Measurements from ENCODE around the gene MLLT1.

DNA sequence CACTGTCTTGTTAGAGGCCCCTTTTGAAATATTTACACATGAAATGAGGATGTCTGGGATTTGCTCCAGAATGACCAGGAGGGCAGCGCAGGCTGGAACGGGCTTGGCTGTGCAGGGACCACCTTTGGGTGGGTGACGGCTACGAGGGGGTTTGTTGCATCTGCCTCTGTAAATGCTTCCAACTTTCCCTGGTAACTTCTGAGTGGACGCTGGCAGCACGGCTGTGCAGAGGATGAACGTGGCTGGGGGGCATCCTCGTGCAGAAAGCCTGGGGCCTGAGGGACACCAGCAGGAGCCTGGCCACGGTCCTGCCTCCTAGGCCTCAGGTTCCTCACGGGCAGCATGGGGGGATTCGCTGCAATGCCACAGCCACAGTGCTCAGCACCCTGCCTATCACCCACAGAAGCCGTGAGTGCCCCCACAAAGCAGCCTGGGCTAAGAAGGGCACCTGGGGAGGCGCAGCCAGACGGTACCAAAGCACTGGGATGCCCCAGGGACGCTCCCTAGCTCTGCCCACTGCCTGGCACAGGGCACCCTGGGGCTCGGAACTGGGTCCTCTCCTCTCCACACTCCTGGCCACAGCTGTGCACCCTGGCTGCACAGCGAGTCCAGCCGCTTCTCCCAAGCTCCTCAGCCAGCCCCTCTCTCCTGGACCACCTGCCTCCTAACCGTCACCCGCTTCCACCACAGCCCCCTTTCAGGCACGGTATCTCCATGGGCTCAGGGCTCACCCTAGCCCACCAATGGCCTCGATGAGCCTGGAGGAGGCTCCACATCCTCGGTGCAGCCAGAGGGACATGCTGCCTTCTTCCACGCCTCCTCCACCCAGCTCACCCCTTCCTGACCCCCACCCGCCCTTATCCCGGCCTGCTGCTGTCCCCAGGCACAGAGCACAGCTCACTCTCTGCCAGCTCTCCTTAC, 44.5 kb downstream of the MLLT1 start:
- TF ChIP-seq, protein P1, sequence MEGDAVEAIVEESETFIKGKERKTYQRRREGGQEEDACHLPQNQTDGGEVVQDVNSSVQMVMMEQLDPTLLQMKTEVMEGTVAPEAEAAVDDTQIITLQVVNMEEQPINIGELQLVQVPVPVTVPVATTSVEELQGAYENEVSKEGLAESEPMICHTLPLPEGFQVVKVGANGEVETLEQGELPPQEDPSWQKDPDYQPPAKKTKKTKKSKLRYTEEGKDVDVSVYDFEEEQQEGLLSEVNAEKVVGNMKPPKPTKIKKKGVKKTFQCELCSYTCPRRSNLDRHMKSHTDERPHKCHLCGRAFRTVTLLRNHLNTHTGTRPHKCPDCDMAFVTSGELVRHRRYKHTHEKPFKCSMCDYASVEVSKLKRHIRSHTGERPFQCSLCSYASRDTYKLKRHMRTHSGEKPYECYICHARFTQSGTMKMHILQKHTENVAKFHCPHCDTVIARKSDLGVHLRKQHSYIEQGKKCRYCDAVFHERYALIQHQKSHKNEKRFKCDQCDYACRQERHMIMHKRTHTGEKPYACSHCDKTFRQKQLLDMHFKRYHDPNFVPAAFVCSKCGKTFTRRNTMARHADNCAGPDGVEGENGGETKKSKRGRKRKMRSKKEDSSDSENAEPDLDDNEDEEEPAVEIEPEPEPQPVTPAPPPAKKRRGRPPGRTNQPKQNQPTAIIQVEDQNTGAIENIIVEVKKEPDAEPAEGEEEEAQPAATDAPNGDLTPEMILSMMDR (conservative IDR thresholded peaks at IDR 0.05), result no peak
- TF ChIP-seq EZH2 (IDR thresholded peaks at IDR 0.05; ENCODE audit: low read depth), result no peak
